GM21737 (cell line): ENCODE measurements around the gene CSF2.

ENCODE experiments used
- ATAC-seq: cut with Tn5 transposase; IDR thresholded peaks from one replicate; pipeline ENCODE4 v1.9.1; 2021; ENCODE audit warnings: mild to moderate bottlenecking, moderate library complexity; ENCODE audit not compliant: unreplicated experiment

CSF2 gene

GRCh38 chr5:132054697-132055440 is 18.7 kb upstream of the CSF2 start:
- no peak for ATAC-seq

GRCh38 chr5:132055441-132055807 is 18.2 kb upstream of the CSF2 start:
- no peak for ATAC-seq

- ATAC-seq, result no peak
Measured at GRCh38 chr5:132055808-132056609, 17.6 kb upstream of the CSF2 start.

- ATAC-seq, result no peak
Measured at GRCh38 chr5:132056610-132057497, 16.7 kb upstream of the CSF2 start.

GRCh38 chr5:132057498-132058255 is 15.9 kb upstream of the CSF2 start:
- no peak for ATAC-seq

GRCh38 chr5:132058646-132059042 is 14.9 kb upstream of the CSF2 start:
- ATAC-seq, result no peak

- no peak for ATAC-seq
Measured at GRCh38 chr5:132059043-132059695, 14.4 kb upstream of the CSF2 start.

- ATAC-seq, result no peak
Measured at GRCh38 chr5:132059696-132060500, 13.7 kb upstream of the CSF2 start.

GRCh38 chr5:132060501-132061161 is 13.0 kb upstream of the CSF2 start, which contains the start of gene IL3:
Gene IL3, plus strand, starts transcription at chr5:132060655. Its CDS starts 52 bp downstream, at chr5:132060707.
- ATAC-seq, result no peak

- ATAC-seq, result no peak
Measured at GRCh38 chr5:132063090-132063911, 10.3 kb upstream of the CSF2 start.

- no peak for ATAC-seq
Measured at GRCh38 chr5:132064140-132064539, 9.4 kb upstream of the CSF2 start.

GRCh38 chr5:132064738-132065331 is 8.8 kb upstream of the CSF2 start:
- peak; percentile 56 for ATAC-seq

- ATAC-seq, result no peak
Measured at GRCh38 chr5:132065351-132065937, 8.1 kb upstream of the CSF2 start.

GRCh38 chr5:132065951-132066701 is 7.5 kb upstream of the CSF2 start:
- no peak for ATAC-seq

GRCh38 chr5:132066871-132067270 is 6.7 kb upstream of the CSF2 start:
- ATAC-seq, result no peak

- no peak for ATAC-seq
Measured at GRCh38 chr5:132067451-132067850, 6.1 kb upstream of the CSF2 start.
